Naive thymus-derived CD4-positive, alpha-beta T cell (primary cell): ENCODE data around the gene LYRM4. TPM values are rescaled to one million over a fixed set of nuclear protein-coding genes. Genes with fewer than 3 reads are reported as not detected.

Experiments
- ATAC-seq: fragments of 150-1000 bp; cut with Tn5 transposase; 2 replicates; pipeline ENCODE4 v1.10.0; 2021; ENCODE audit warnings: mild to moderate bottlenecking, moderate library complexity
- CTCF ChIA-PET: fragments of 350-600 bp; sonication (Branson Sonifier 250); formaldehyde crosslinking; loops from one replicate; lab custom pipeline; 2021; ENCODE audit warnings: antibody characterized with exemption; lab: Charles Lee
- POLR2A ChIA-PET: fragments of 350-600 bp; sonication (Branson Sonifier 250); formaldehyde crosslinking; loops from one replicate; lab custom pipeline; 2021; ENCODE audit warnings: antibody characterized with exemption, inconsistent platforms; lab: Charles Lee
- DNase-seq, 9 donors: peaks; one replicate each; pipeline versions ENCODE4 v3.0.0 to v3.0.0-alpha.2; 2020 to 2022; ENCODE audit warnings: mixed read lengths in 1 of 9
- H3K27ac ChIP-seq: one replicate; pipeline ENCODE4 v1.7.0; 2013; ENCODE audit warnings: mild to moderate bottlenecking, low read depth, low read length, moderate library complexity
- H3K27me3 ChIP-seq, 2 donors: one replicate each; pipeline ENCODE4 v1.7.0; 2013; ENCODE audit warnings: low read length in 2 of 2, mild to moderate bottlenecking in 2 of 2, moderate library complexity in 2 of 2; ENCODE audit not compliant: control insufficient read depth in 2 of 2, insufficient read depth in 2 of 2
- H3K36me3 ChIP-seq, 3 experiments: 1 replicate in 2 of 3; 2 replicates in 1 of 3; pipeline ENCODE4 v1.7.0; 2013; ENCODE audit warnings: low read length in 3 of 3, mild to moderate bottlenecking in 3 of 3, moderate library complexity in 1 of 3; ENCODE audit not compliant: insufficient read depth in 3 of 3, control insufficient read depth in 2 of 3
- H3K4me1 ChIP-seq, 2 donors: one replicate each; pipeline ENCODE4 v1.7.0; 2013; ENCODE audit warnings: low read length in 2 of 2, mild to moderate bottlenecking in 2 of 2, moderate library complexity in 1 of 2; ENCODE audit not compliant: control insufficient read depth in 2 of 2, insufficient read depth in 2 of 2
- H3K4me3 ChIP-seq: 2 replicates; pipeline ENCODE4 v1.7.0; 2013; ENCODE audit warnings: mild to moderate bottlenecking, low read length
- H3K9me3 ChIP-seq, 3 experiments: 1 replicate in 2 of 3; 2 replicates in 1 of 3; pipeline ENCODE4 v1.7.0; 2013; ENCODE audit warnings: low read length in 3 of 3; ENCODE audit not compliant: control insufficient read depth in 2 of 3
- H3K27ac Mint-ChIP-seq, 9 donors: one replicate each; pipeline ENCODE4 v1.8.0; 2020 to 2022; ENCODE audit warnings: mixed read lengths in 9 of 9, mild to moderate bottlenecking in 8 of 9, moderate library complexity in 5 of 9, inconsistent platforms in 2 of 9
- H3K27me3 Mint-ChIP-seq, 5 donors: one replicate each; pipeline ENCODE4 v1.8.0; 2021 to 2022; ENCODE audit warnings: mixed read lengths in 5 of 5, mild to moderate bottlenecking in 1 of 5
- H3K36me3 Mint-ChIP-seq, 5 donors: one replicate each; pipeline ENCODE4 v1.8.0; 2020 to 2022; ENCODE audit warnings: mixed read lengths in 5 of 5, mild to moderate bottlenecking in 3 of 5, inconsistent platforms in 1 of 5
- H3K4me1 Mint-ChIP-seq, 7 donors: one replicate each; pipeline ENCODE4 v1.8.0; 2020 to 2022; ENCODE audit warnings: mixed read lengths in 7 of 7, mild to moderate bottlenecking in 3 of 7, inconsistent platforms in 1 of 7
- H3K4me3 Mint-ChIP-seq, 10 donors: one replicate each; pipeline ENCODE4 v1.8.0; 2020 to 2022; ENCODE audit warnings: mild to moderate bottlenecking in 10 of 10, mixed read lengths in 10 of 10, moderate library complexity in 6 of 10, inconsistent platforms in 2 of 10
- H3K9me3 Mint-ChIP-seq, 11 donors: one replicate each; pipeline ENCODE4 v1.8.0; 2020 to 2022; ENCODE audit warnings: mixed read lengths in 11 of 11, mild to moderate bottlenecking in 4 of 11, inconsistent platforms in 1 of 11, moderate library complexity in 1 of 11
- intact Hi-C, 2 donors: fragments of 100-400 bp; cut with micrococcal nuclease; formaldehyde crosslinking; loops; one replicate each; pipeline ENCODE4 v1.15.1; 2023
- polyA plus RNA-seq, 2 donors: library from polyadenylated mRNA; unstranded; fragments of 300-500 nt; fragmentation: Illumina TruSeq; gene quantifications; one replicate each; pipeline ENCODE4 v1.2.3, GENCODE V29; 2021
- total RNA-seq, 6 experiments: library from RNA in 5 of 6; stranded (reverse) in 5 of 6; gene quantifications; 1 replicate in 5 of 6; 2 replicates in 1 of 6; pipeline ENCODE4 v1.2.3 and lab custom pipeline; 2021 to 2026

Gene LYRM4
- total and polyA plus RNA-seq, 7 experiments from 2014 or later: 15.1 to 61.6 (median 24.4) TPM

DNA sequence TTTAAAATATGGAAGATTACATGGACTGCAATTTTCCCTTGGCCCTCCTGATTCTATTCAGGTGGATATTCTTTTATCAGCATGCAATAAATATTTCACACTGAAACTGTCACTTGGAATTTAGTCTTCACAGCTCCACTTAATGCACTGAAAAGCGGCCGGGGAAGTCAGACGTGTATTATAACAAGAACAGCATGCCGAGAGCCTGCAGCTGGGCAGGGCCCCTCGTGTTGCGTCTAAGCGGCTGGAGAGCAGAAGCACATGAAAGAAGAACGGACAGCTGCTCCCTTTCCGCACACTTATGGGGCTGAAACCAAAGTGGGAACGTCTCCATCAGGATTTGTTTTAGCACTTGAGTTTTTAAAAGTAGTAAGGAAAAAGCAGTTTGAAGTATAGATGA lies 57.2 kb downstream of the LYRM4 start:
- Mint-ChIP-seq H3K4me1 (peaks cover 0 to 13% (median 5%) of the 10 kb centered on the region in 7 donors), H3K9me3 (no peaks in the 10 kb centered on the region), H3K4me3 (no peak overlapping the region), H3K27me3 (no peaks in the 10 kb centered on the region), H3K27ac (no peak overlapping the region), H3K36me3 (peaks cover 3 to 26% (median 6%) of the 10 kb centered on the region in 5 donors)
- H3K9me3 ChIP-seq: no peaks in the 10 kb centered on the region
- ChIA-PET CTCF (no interaction called here), POLR2A (no interaction called here)
- no peaks in the 10 kb centered on the region for H3K27me3 ChIP-seq
- H3K27ac ChIP-seq: no peak overlapping the region
- no peak overlapping the region for H3K4me3 ChIP-seq
- DNase-seq: no peak
- intact Hi-C loops: no loop called here
- H3K4me1 ChIP-seq: no peaks in the 10 kb centered on the region
- H3K36me3 ChIP-seq: no peaks in the 10 kb centered on the region
- no peak for ATAC-seq

GRCh38 chr6:5202941-5203340 lies 57.8 kb downstream of the LYRM4 start:
- intact Hi-C loops: no loop called here
- Histone ChIP-seq H3K36me3 (no peaks in the 10 kb centered on the region), H3K9me3 (no peaks in the 10 kb centered on the region), H3K4me3 (no peak overlapping the region), H3K4me1 (no peaks in the 10 kb centered on the region), H3K27ac (no peak overlapping the region), H3K27me3 (no peaks in the 10 kb centered on the region)
- no peaks in the 10 kb centered on the region for H3K9me3 Mint-ChIP-seq
- peaks cover 0 to 8% (median 5%) of the 10 kb centered on the region in 7 donors for H3K4me1 Mint-ChIP-seq
- ATAC-seq: no peak
- H3K27ac Mint-ChIP-seq: no peak overlapping the region
- no peak for DNase-seq
- POLR2A ChIA-PET: no interaction called here
- H3K4me3 Mint-ChIP-seq: no peak overlapping the region
- CTCF ChIA-PET: no interaction called here
- peaks cover 1 to 21% (median 5%) of the 10 kb centered on the region in 5 donors for H3K36me3 Mint-ChIP-seq
- H3K27me3 Mint-ChIP-seq: no peaks in the 10 kb centered on the region

DNA sequence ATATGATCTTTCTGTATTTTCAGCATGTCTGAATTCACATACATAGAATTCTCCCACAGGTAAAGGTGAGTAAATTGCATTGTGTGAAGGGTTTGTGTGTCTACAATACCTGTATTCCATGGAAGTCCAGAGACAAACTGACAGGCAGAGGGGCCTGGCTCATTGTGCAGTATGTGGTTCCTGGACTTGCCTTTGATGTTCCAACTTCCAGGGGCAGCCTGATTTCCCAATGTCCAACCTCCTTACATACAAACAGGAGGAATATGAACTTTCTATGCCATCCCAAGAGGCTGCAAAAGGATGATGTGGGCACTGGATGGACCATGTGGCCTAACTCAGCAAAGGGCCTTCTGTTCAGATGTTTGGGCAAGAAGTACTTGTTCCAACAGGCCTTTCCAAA lies 58.5 kb downstream of the LYRM4 start:
- no peak for ATAC-seq
- Mint-ChIP-seq H3K4me3 (no peak overlapping the region), H3K27me3 (no peaks in the 10 kb centered on the region), H3K27ac (no peak overlapping the region), H3K36me3 (peaks cover 0 to 16% (median 3%) of the 10 kb centered on the region in 5 donors), H3K9me3 (no peaks in the 10 kb centered on the region), H3K4me1 (peaks cover 0 to 6% (median 3%) of the 10 kb centered on the region in 7 donors)
- H3K4me3 ChIP-seq: no peak overlapping the region
- no peak overlapping the region for H3K27ac ChIP-seq
- H3K36me3 ChIP-seq: no peaks in the 10 kb centered on the region
- DNase-seq: no peak
- intact Hi-C loops: no loop called here
- H3K4me1 ChIP-seq: no peaks in the 10 kb centered on the region
- ChIA-PET CTCF (no interaction called here), POLR2A (no interaction called here)
- H3K9me3 ChIP-seq: no peaks in the 10 kb centered on the region
- H3K27me3 ChIP-seq: no peaks in the 10 kb centered on the region

GRCh38 chr6:5201271-5201670 lies 59.5 kb downstream of the LYRM4 start:
- H3K4me1 Mint-ChIP-seq: peaks cover 0 to 6% (median 3%) of the 10 kb centered on the region in 7 donors
- no peaks in the 10 kb centered on the region for H3K9me3 ChIP-seq
- no peak for DNase-seq
- no peak overlapping the region for H3K27ac ChIP-seq
- no peak overlapping the region for H3K4me3 ChIP-seq
- ATAC-seq: no peak
- ChIA-PET CTCF (no interaction called here), POLR2A (no interaction called here)
- no peaks in the 10 kb centered on the region for H3K9me3 Mint-ChIP-seq
- no peak overlapping the region for H3K4me3 Mint-ChIP-seq
- H3K4me1 ChIP-seq: no peaks in the 10 kb centered on the region
- no peak overlapping the region for H3K27ac Mint-ChIP-seq
- H3K27me3 Mint-ChIP-seq: no peaks in the 10 kb centered on the region
- intact Hi-C loops: no loop called here
- H3K36me3 ChIP-seq: no peaks in the 10 kb centered on the region
- H3K36me3 Mint-ChIP-seq: peaks cover 0 to 19% (median 9%) of the 10 kb centered on the region in 5 donors
- no peaks in the 10 kb centered on the region for H3K27me3 ChIP-seq

- Histone ChIP-seq H3K4me1 (no peaks in the 10 kb centered on the region), H3K4me3 (no peak overlapping the region), H3K27me3 (no peaks in the 10 kb centered on the region), H3K36me3 (no peaks in the 10 kb centered on the region), H3K27ac (no peak overlapping the region), H3K9me3 (no peaks in the 10 kb centered on the region)
- DNase-seq (no peak), ATAC-seq (no peak)
- peaks cover 0 to 5% (median 0%) of the 10 kb centered on the region in 11 donors for H3K9me3 Mint-ChIP-seq
- no peak overlapping the region for H3K4me3 Mint-ChIP-seq
- no peak overlapping the region for H3K27ac Mint-ChIP-seq
- peaks cover 0 to 25% (median 11%) of the 10 kb centered on the region in 5 donors for H3K36me3 Mint-ChIP-seq
- intact Hi-C loops: no loop called here
- CTCF ChIA-PET: no interaction called here
- POLR2A ChIA-PET: no interaction called here
- peaks cover 0 to 8% (median 4%) of the 10 kb centered on the region in 7 donors for H3K4me1 Mint-ChIP-seq
- H3K27me3 Mint-ChIP-seq: no peaks in the 10 kb centered on the region
These were observed 61.0 kb downstream of the LYRM4 start for GRCh38 chr6:5199702-5200101.

DNA sequence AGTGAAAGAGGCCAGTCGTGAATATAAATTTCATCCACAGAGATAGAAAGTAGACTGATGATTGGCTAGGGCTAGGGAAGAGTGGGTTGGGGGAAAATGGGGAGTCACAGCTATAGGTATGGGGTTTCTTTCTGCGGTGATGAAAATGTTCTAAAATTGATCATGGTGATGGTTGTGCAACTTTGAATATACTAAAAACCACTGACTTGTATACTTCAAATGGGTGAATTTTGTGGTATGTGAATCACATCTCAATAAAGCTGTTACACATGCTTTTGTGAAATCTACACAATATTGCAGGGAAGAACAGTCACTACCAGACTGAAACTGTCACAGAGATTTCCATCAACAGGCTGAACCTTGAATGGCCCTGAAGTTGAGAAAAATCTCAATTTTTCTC lies 61.5 kb downstream of the LYRM4 start:
- Mint-ChIP-seq H3K27ac (no peak overlapping the region), H3K4me1 (peaks cover 0 to 5% (median 1%) of the 10 kb centered on the region in 7 donors), H3K27me3 (no peaks in the 10 kb centered on the region), H3K36me3 (peaks cover 0 to 22% (median 12%) of the 10 kb centered on the region in 5 donors), H3K9me3 (peaks cover 0 to 5% (median 0%) of the 10 kb centered on the region in 11 donors), H3K4me3 (no peak overlapping the region)
- Histone ChIP-seq H3K9me3 (no peaks in the 10 kb centered on the region), H3K27ac (no peak overlapping the region), H3K4me3 (no peak overlapping the region), H3K36me3 (no peaks in the 10 kb centered on the region), H3K4me1 (no peaks in the 10 kb centered on the region), H3K27me3 (no peaks in the 10 kb centered on the region)
- ATAC-seq (no peak), DNase-seq (no peak)
- intact Hi-C loops: no loop called here
- CTCF ChIA-PET: no interaction called here
- POLR2A ChIA-PET: no interaction called here

GRCh38 chr6:5197084-5197483 lies 63.7 kb downstream of the LYRM4 start:
- Mint-ChIP-seq H3K27me3 (no peaks in the 10 kb centered on the region), H3K4me3 (no peak overlapping the region), H3K27ac (no peak overlapping the region), H3K9me3 (peaks cover 0 to 5% (median 0%) of the 10 kb centered on the region in 11 donors), H3K4me1 (peaks cover 0 to 6% (median 3%) of the 10 kb centered on the region in 7 donors), H3K36me3 (peaks cover 0 to 25% (median 12%) of the 10 kb centered on the region in 5 donors)
- ChIA-PET CTCF (no interaction called here), POLR2A (no interaction called here)
- H3K36me3 ChIP-seq: no peaks in the 10 kb centered on the region
- no peaks in the 10 kb centered on the region for H3K27me3 ChIP-seq
- H3K27ac ChIP-seq: no peak overlapping the region
- ATAC-seq (no peak), DNase-seq (no peak)
- H3K4me3 ChIP-seq: no peak overlapping the region
- no peaks in the 10 kb centered on the region for H3K4me1 ChIP-seq
- H3K9me3 ChIP-seq: no peaks in the 10 kb centered on the region
- intact Hi-C loops: no loop called here
